Stomach (tissue), 9 donors: ENCODE measurements around the gene TTC4. TPM values are rescaled to one million over a fixed set of nuclear protein-coding genes. Genes with fewer than 3 reads are reported as not detected.

Source experiments
- DNase-seq, 2 donors: peaks; one replicate each; pipeline versions ENCODE4 v3.0.0 to v3.0.0-alpha.2; 2013 to 2019
- H3K27ac ChIP-seq, 5 donors: fragments of 200-600 bp in 4 of 5; sonication (generic) in 4 of 5; one replicate each; pipeline ENCODE4 v1.5.1; 2013 to 2019; ENCODE audit warnings: mild to moderate bottlenecking in 1 of 5, moderate library complexity in 1 of 5
- H3K27me3 ChIP-seq, 3 donors: fragments of 200-600 bp; sonication (generic); one replicate each; pipeline ENCODE4 v1.5.1; 2017 to 2019; ENCODE audit warnings: mixed run types in 1 of 3
- H3K36me3 ChIP-seq, 4 donors: fragments of 200-600 bp; sonication (generic); 1 replicate in 3 of 4; 2 replicates in 1 of 4; pipeline ENCODE4 v1.5.1; 2016 to 2019
- H3K4me1 ChIP-seq, 4 donors: fragments of 200-600 bp; sonication (generic); one replicate each; pipeline ENCODE4 v1.5.1; 2016 to 2019
- H3K4me3 ChIP-seq, 4 donors: fragments of 200-600 bp; sonication (generic) in 3 of 4; one replicate each; pipeline ENCODE4 v1.5.1; 2016 to 2019; ENCODE audit warnings: mild to moderate bottlenecking in 1 of 4
- H3K9me3 ChIP-seq, 4 donors: fragments of 200-600 bp; sonication (generic); one replicate each; pipeline ENCODE4 v1.5.1; 2016 to 2019
- EP300 ChIP-seq: sonication (generic); formaldehyde crosslinking; IDR thresholded peaks from one replicate; pipeline ENCODE4 v1.6.1; 2017; ENCODE audit warnings: antibody characterized with exemption
- POLR2A ChIP-seq, 4 donors: fragments of 450-650 bp; IDR thresholded peaks; one replicate each; pipeline ENCODE4 v1.6.1; 2016; ENCODE audit warnings: antibody characterized with exemption in 4 of 4, control low read depth in 2 of 4, mild to moderate bottlenecking in 1 of 4, moderate library complexity in 1 of 4
- POLR2AphosphoS5 ChIP-seq, 3 donors: sonication (generic); formaldehyde crosslinking; IDR thresholded peaks; one replicate each; pipeline ENCODE4 v1.6.1; 2016; ENCODE audit warnings: antibody characterized with exemption in 3 of 3
- WGBS, 5 donors: extraction: QIAGEN DNeasy Blood & Tissue Kit in 3 of 5; methylation state at CpG; one replicate each; pipeline versions ENCODE4 v1.1.5 to v1.1.7; 2013 to 2018; 5-methylcytosine and 5-hydroxymethylcytosine counted together
- intact Hi-C: fragments of 100-400 bp; cut with DNase I; formaldehyde crosslinking; loops from one replicate; pipeline ENCODE4 v1.15.1; 2023; ENCODE audit warnings: low total_unique reads
- polyA plus RNA-seq, 3 donors: library from polyadenylated mRNA; stranded (reverse); fragments of 200-250 nt; gene quantifications; one replicate each; pipeline ENCODE4 v1.2.3, GENCODE V29; 2013
- total RNA-seq, 5 donors: library from RNA; depleted of rRNA; stranded (reverse); fragments of >200 nt; gene quantifications; one replicate each; pipeline versions ENCODE4 v1.1.0 to v1.2.3, GENCODE V29; 2014 to 2016
- TF ChIP-seq, protein P1 (sequence below), 7 experiments: fragments of 450-650 bp in 4 of 7; fragments of 200-600 bp in 3 of 7; sonication (generic) in 3 of 7; IDR thresholded peaks; one replicate each; pipeline ENCODE4 v1.5.1; 2016 to 2019; ENCODE audit warnings: antibody characterized with exemption in 7 of 7, control low read depth in 2 of 7, mild to moderate bottlenecking in 1 of 7
- donor health status: healthy with polysubstance abuse.
- donor health status: Bipolar disorder and iron deficiency.
- donor health status: healthy.

The TTC4 gene
- total and polyA plus RNA-seq, 8 donors = 1.4 to 66.1 (median 13.4) TPM

DNA sequence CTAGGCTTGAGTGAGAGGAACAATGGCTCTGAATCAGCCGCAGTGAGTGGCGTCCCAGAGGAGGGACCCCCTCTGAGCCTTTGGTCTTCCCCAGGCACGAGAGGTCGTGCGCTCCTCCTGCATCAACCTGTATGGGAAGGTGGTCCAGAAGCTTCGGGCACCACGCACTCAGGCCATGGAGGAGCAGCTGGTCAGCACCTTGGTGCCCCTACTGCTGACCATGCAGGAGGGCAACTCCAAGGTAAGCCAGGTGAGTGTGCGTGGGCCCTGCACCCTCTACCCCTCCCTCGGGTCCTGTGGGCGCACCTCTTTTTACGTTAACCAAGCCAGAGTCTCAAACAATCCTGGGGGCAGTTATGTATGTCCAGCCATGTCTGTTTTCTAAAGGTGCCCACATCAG lies 13.7 kb upstream of the TTC4 start:
- Histone ChIP-seq H3K27ac (no peak overlapping the region), H3K4me3 (no peak overlapping the region), H3K4me1 (no peaks in the 10 kb centered on the region), H3K27me3 (no peaks in the 10 kb centered on the region), H3K36me3 (peaks cover 0 to 48% (median 0%) of the 10 kb centered on the region in 4 donors), H3K9me3 (no peaks in the 10 kb centered on the region)
- TF ChIP-seq POLR2AphosphoS5 (IDR thresholded peaks at IDR 0.05) = no peak
- TF ChIP-seq EP300 = no peak
- TF ChIP-seq, protein P1, sequence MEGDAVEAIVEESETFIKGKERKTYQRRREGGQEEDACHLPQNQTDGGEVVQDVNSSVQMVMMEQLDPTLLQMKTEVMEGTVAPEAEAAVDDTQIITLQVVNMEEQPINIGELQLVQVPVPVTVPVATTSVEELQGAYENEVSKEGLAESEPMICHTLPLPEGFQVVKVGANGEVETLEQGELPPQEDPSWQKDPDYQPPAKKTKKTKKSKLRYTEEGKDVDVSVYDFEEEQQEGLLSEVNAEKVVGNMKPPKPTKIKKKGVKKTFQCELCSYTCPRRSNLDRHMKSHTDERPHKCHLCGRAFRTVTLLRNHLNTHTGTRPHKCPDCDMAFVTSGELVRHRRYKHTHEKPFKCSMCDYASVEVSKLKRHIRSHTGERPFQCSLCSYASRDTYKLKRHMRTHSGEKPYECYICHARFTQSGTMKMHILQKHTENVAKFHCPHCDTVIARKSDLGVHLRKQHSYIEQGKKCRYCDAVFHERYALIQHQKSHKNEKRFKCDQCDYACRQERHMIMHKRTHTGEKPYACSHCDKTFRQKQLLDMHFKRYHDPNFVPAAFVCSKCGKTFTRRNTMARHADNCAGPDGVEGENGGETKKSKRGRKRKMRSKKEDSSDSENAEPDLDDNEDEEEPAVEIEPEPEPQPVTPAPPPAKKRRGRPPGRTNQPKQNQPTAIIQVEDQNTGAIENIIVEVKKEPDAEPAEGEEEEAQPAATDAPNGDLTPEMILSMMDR (IDR thresholded peaks at IDR 0.05) = no peak
- no peak for TF ChIP-seq POLR2A (IDR thresholded peaks at IDR 0.05)
- intact Hi-C loops = no loop called here
- 77 to 90% (median 89%) methylated on average over 8 to 11 of the region's 11 CpGs for WGBS, 5 donors
- no peak for DNase-seq

DNA sequence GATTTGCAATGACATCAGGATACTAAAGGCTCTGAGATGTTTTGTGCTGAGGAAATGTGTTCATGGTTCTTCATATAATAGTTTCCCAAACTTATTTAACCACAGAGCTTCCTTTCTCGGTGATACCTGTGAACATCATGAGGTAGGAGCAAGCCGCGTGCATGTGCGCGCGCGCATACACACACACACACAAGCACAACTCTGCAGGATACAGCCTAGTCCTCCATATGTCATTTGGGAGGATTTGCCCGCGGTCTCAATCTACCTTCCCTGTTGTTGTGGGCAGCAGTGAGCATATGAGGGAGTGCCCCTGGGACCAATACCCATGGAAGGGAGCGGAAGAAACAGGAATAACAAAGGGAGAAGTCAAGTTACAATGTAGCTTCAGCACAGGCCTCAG lies 12.2 kb upstream of the TTC4 start:
- no peaks in the 10 kb centered on the region for H3K27me3 ChIP-seq
- WGBS, 5 donors = 90 to 94% (median 92%) methylated on average over 10 of the region's 10 CpGs
- intact Hi-C loops = no loop called here

DNA sequence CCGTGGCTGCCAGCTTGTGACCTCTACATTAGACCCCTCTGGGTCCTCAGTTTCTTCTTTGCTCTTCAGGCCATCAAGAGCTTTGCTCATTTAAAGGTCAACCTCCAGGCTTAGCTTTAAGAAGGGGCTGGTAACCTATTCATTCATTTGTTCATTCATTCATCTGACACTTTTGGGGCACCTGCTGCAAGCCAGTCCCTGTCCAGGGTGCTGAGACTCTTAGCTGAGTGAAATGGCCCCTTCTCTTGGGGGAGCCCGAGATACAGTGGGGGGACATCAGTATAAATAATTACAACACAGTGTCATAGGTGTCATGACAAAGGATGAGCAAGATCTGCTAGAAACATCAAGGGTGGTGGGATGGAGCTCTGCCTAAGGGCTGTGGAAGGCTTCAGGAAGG lies 10.5 kb upstream of the TTC4 start:
- intact Hi-C loops = no loop called here
- no peak for DNase-seq
- 70 to 88% (median 79%) methylated on average over 2 of the region's 2 CpGs for WGBS, 5 donors

More for the DNA sequence above, 12.2 kb upstream of the TTC4 start:
- no peak for DNase-seq
- TF ChIP-seq EP300 (no peak), POLR2AphosphoS5 (IDR thresholded peaks at IDR 0.05) (no peak), POLR2A (IDR thresholded peaks at IDR 0.05) (no peak)
- TF ChIP-seq, protein P1 (IDR thresholded peaks at IDR 0.05) = no peak
- H3K4me1 ChIP-seq = no peaks in the 10 kb centered on the region
- H3K36me3 ChIP-seq = peaks cover 0 to 55% (median 0%) of the 10 kb centered on the region in 4 donors
- no peak overlapping the region for H3K4me3 ChIP-seq
- no peak overlapping the region for H3K27ac ChIP-seq
- no peaks in the 10 kb centered on the region for H3K9me3 ChIP-seq

DNA sequence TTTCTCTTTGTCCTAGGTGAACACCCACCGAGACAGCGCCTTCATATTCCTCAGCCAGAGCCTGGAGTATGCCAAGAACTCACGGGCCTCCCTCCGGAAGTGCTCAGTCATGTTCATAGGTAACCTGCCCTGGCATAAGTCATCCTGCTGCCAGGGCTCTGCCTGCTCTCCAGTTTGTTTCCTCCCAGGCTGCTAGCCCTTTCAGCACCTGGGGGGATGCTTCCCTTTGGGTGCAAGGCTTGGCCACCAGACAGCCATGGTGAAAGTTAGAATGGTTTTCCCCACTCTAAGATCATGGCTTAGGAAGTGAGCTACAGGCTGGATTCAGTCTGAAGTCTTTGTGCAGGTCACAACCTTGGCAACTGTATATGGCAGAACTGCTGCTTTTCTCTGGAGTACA lies 9.2 kb upstream of the TTC4 start:
- intact Hi-C loops = no loop called here
- TF ChIP-seq, protein P1 (IDR thresholded peaks at IDR 0.05) = no peak
- TF ChIP-seq POLR2AphosphoS5 (IDR thresholded peaks at IDR 0.05) (no peak), POLR2A (IDR thresholded peaks at IDR 0.05) (no peak), EP300 (no peak)
- Histone ChIP-seq H3K36me3 (peaks cover 0 to 50% (median 0%) of the 10 kb centered on the region in 4 donors), H3K4me1 (no peaks in the 10 kb centered on the region), H3K4me3 (no peak overlapping the region), H3K9me3 (no peaks in the 10 kb centered on the region), H3K27ac (no peak overlapping the region), H3K27me3 (no peaks in the 10 kb centered on the region)
- 70 to 100% (median 87%) methylated on average over 4 of the region's 4 CpGs for WGBS, 5 donors
- no peak for DNase-seq

More for the DNA sequence above, 10.5 kb upstream of the TTC4 start:
- Histone ChIP-seq H3K4me1 (no peaks in the 10 kb centered on the region), H3K27me3 (no peaks in the 10 kb centered on the region), H3K27ac (no peak overlapping the region), H3K9me3 (no peaks in the 10 kb centered on the region), H3K4me3 (no peak overlapping the region), H3K36me3 (peaks cover 0 to 61% (median 0%) of the 10 kb centered on the region in 4 donors)
- TF ChIP-seq EP300 (no peak), POLR2AphosphoS5 (IDR thresholded peaks at IDR 0.05) (no peak), POLR2A (IDR thresholded peaks at IDR 0.05) (no peak)
- TF ChIP-seq, protein P1 (IDR thresholded peaks at IDR 0.05) = no peak
